CD4-positive, alpha-beta T cell (primary cell): ENCODE measurements around the gene POLE4. TPM values are rescaled to one million over a fixed set of nuclear protein-coding genes. Genes with fewer than 3 reads are reported as not detected.

Experiments used
- ATAC-seq: fragments of 200-7000 bp; cut with Tn5 transposase; one replicate; pipeline ENCODE4 v1.10.0; 2022; ENCODE audit warnings: mild to moderate bottlenecking; ENCODE audit not compliant: poor library complexity
- CTCF ChIA-PET: fragments of 350-600 bp; sonication (Branson Sonifier 250); formaldehyde crosslinking; loops from one replicate; lab custom pipeline; 2021; ENCODE audit warnings: antibody characterized with exemption, inconsistent platforms; lab: Charles Lee
- POLR2A ChIA-PET: fragments of 350-600 bp; sonication (Branson Sonifier 250); formaldehyde crosslinking; loops from one replicate; lab custom pipeline; 2021; ENCODE audit warnings: antibody characterized with exemption, inconsistent platforms; lab: Charles Lee
- DNase-seq, 14 experiments: peaks; one replicate each; pipeline ENCODE4 v3.0.0-alpha.2; 2013 to 2020; ENCODE audit warnings: mixed read lengths in 2 of 14
- H3K27ac ChIP-seq, 2 donors: one replicate each; pipeline versions ENCODE4 v1.5.1 to v1.7.0; 2013; ENCODE audit warnings: low read length in 2 of 2, low read depth in 1 of 2, mild to moderate bottlenecking in 1 of 2
- H3K27me3 ChIP-seq, 2 experiments: 1 replicate in 1 of 2; 2 replicates in 1 of 2; pipeline versions ENCODE4 v1.6.1 to v1.7.0; 2013; ENCODE audit warnings: low read length in 2 of 2, control low read depth in 1 of 2, mild to moderate bottlenecking in 1 of 2, moderate library complexity in 1 of 2; ENCODE audit not compliant: insufficient read depth in 2 of 2, control insufficient read depth in 1 of 2
- H3K36me3 ChIP-seq: one replicate; pipeline ENCODE4 v1.6.1; 2013; ENCODE audit warnings: low read length, control low read depth; ENCODE audit not compliant: insufficient read depth
- H3K4me1 ChIP-seq: one replicate; pipeline ENCODE4 v1.6.1; 2013; ENCODE audit warnings: low read length, control low read depth; ENCODE audit not compliant: insufficient read depth
- H3K4me3 ChIP-seq: one replicate; pipeline ENCODE4 v1.5.1; 2013; ENCODE audit warnings: mild to moderate bottlenecking, low read length, moderate library complexity
- H3K9me3 ChIP-seq, 2 experiments: 1 replicate in 1 of 2; 2 replicates in 1 of 2; pipeline versions ENCODE4 v1.6.1 to v1.7.0; 2013; ENCODE audit warnings: low read length in 2 of 2, mild to moderate bottlenecking in 2 of 2, control low read depth in 1 of 2, moderate library complexity in 1 of 2; ENCODE audit not compliant: control insufficient read depth in 1 of 2, insufficient read depth in 1 of 2
- H3K27ac Mint-ChIP-seq: one replicate; pipeline ENCODE4 v1.8.0; 2020; ENCODE audit warnings: mixed read lengths
- H3K27me3 Mint-ChIP-seq: one replicate; pipeline ENCODE4 v1.8.0; 2021; ENCODE audit warnings: mixed read lengths
- H3K36me3 Mint-ChIP-seq: one replicate; pipeline ENCODE4 v1.8.0; 2021; ENCODE audit warnings: low read depth, mixed read lengths
- H3K4me1 Mint-ChIP-seq: one replicate; pipeline ENCODE4 v1.8.0; 2021; ENCODE audit warnings: low read depth, mixed read lengths
- H3K4me3 Mint-ChIP-seq: one replicate; pipeline ENCODE4 v1.8.0; 2020; ENCODE audit warnings: mild to moderate bottlenecking, mixed read lengths
- H3K9me3 Mint-ChIP-seq: one replicate; pipeline ENCODE4 v1.8.0; 2020; ENCODE audit warnings: mixed read lengths
- CTCF ChIP-seq: fragments of 200-600 bp; IDR thresholded peaks from one replicate; pipeline ENCODE4 v1.8.0; 2022; ENCODE audit warnings: antibody characterized with exemption, mild to moderate bottlenecking
- intact Hi-C, 2 experiments: fragments of 100-400 bp; cut with DNase I in 1 of 2; cut with micrococcal nuclease in 1 of 2; formaldehyde crosslinking; loops; one replicate each; pipeline versions ENCODE4 v1.15.1 to v1.9.0; 2023 to 2025; cut with DNase I, micrococcal nuclease
- total RNA-seq, 174 experiments: library from RNA in 2 of 174; stranded (reverse) in 2 of 174; gene quantifications; one replicate each; pipeline ENCODE4 v1.2.3 and lab custom pipeline; 2021 to 2026

Gene POLE4
- total RNA-seq, 2 experiments from 2014 or later: 34.9 to 38.4 TPM

GRCh38 chr2:74999468-74999867, 41.0 kb downstream of the POLE4 start:
- no peak overlapping the region for H3K4me3 Mint-ChIP-seq
- ChIA-PET CTCF (no interaction called here), POLR2A (no interaction called here)
- Histone ChIP-seq H3K4me1 (no peaks in the 10 kb centered on the region), H3K4me3 (no peak overlapping the region), H3K36me3 (peaks cover 7% of the 10 kb centered on the region), H3K27me3 (no peaks in the 10 kb centered on the region), H3K9me3 (no peaks in the 10 kb centered on the region), H3K27ac (no peak overlapping the region)
- no peak overlapping the region for H3K27ac Mint-ChIP-seq
- no peak for TF ChIP-seq CTCF
- no peaks in the 10 kb centered on the region for H3K9me3 Mint-ChIP-seq
- H3K27me3 Mint-ChIP-seq: no peaks in the 10 kb centered on the region
- intact Hi-C loops: no loop called here
- no peak for ATAC-seq
- no peak for DNase-seq
- H3K4me1 Mint-ChIP-seq: no peaks in the 10 kb centered on the region
- peaks cover 12% of the 10 kb centered on the region for H3K36me3 Mint-ChIP-seq

DNA sequence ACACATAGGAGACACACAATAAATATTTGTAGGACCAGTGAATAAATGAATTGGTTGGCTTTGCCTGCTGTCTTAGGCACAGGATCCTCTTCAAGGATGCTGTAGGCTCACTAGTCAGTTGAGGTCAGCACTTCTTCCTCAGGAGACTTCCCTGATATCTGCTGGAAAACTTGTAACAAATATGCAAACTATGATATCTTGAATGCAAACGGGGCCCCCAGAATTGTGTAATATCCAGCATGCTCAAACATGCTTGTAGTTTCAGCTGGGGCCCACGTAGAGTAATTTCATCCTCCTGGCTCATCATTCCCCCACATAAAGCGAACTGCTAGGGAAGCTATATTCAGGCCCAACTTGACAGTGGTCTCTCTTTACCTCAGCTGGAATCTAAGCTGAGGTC, 43.6 kb downstream of the POLE4 start:
- DNase-seq (no peak), ATAC-seq (no peak)
- peaks cover 19% of the 10 kb centered on the region for H3K36me3 Mint-ChIP-seq
- H3K9me3 ChIP-seq: no peaks in the 10 kb centered on the region
- no peaks in the 10 kb centered on the region for H3K27me3 ChIP-seq
- H3K27me3 Mint-ChIP-seq: no peaks in the 10 kb centered on the region
- H3K27ac ChIP-seq: no peak overlapping the region
- H3K9me3 Mint-ChIP-seq: no peaks in the 10 kb centered on the region
- ChIA-PET POLR2A (no interaction called here), CTCF (no interaction called here)
- H3K36me3 ChIP-seq: peaks cover 3% of the 10 kb centered on the region
- no peak overlapping the region for H3K4me3 ChIP-seq
- no peak overlapping the region for H3K27ac Mint-ChIP-seq
- no peak for TF ChIP-seq CTCF
- intact Hi-C loops: no loop called here
- H3K4me1 Mint-ChIP-seq: no peaks in the 10 kb centered on the region
- H3K4me1 ChIP-seq: no peaks in the 10 kb centered on the region
- no peak overlapping the region for H3K4me3 Mint-ChIP-seq

GRCh38 chr2:75003276-75003675, 44.8 kb downstream of the POLE4 start:
- Histone ChIP-seq H3K36me3 (peaks cover 3% of the 10 kb centered on the region), H3K4me1 (no peaks in the 10 kb centered on the region), H3K27ac (no peak overlapping the region), H3K27me3 (no peaks in the 10 kb centered on the region), H3K4me3 (no peak overlapping the region), H3K9me3 (no peaks in the 10 kb centered on the region)
- no peak overlapping the region for H3K27ac Mint-ChIP-seq
- DNase-seq: no peak
- H3K36me3 Mint-ChIP-seq: peaks cover 17% of the 10 kb centered on the region
- no peak for ATAC-seq
- H3K9me3 Mint-ChIP-seq: no peaks in the 10 kb centered on the region
- ChIA-PET POLR2A (no interaction called here), CTCF (interaction anchor here (1.0 to 1.4 kb wide), 2 partner anchors 13 to 19 kb away, joined by 3 to 4 read pairs; no protein-coding TSS in a partner anchor)
- no peaks in the 10 kb centered on the region for H3K27me3 Mint-ChIP-seq
- intact Hi-C loops: no loop called here
- no peak for TF ChIP-seq CTCF
- H3K4me1 Mint-ChIP-seq: no peaks in the 10 kb centered on the region
- no peak overlapping the region for H3K4me3 Mint-ChIP-seq
